ENCODE results near the gene NBPF11.
"Not testable (repeated sequence)": the region's sequence is repeated elsewhere in the genome, so short reads cannot be mapped to it uniquely, and the experiment has no call there.

NBPF11 gene

DNA sequence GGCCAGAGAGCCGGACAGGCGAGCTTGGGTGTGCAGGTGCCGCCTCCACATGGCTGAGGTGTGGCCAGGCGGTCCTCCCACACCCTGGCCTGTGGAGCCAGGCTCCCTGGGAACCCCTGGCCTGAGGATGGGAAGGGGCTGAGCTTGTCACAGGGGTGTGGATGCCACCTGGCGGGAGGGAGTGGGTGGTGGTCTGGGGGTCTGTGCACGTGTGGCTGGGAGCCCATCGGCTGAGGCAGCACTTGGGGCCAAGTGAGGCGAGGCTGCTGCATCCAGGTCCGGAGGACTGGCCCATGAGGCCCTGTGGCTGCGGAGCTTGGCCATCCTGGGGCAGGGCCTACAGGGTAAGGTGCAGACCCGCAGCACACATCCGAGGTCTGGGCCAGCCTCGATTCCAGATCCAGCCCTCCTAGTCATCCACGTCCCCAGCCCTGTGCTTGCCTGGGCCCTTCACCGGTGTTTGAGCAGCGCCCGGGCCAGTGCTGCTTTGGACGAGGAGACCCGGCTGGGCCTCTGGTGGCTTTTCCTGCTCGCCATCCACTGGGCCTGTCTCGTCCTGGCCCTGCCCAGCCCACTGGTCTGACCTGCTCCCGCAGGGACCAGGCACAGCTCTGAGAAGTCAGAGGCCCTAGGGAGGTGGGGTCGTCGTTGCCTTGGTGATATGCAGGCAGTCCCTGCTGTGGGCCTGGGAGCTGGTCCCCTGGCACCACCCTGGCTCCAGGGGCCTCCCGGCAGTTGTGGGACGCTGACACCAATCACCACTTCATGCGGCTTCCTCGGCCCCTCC lies 4.8 kb downstream of the NBPF11 start:
- CTCF ChIA-PET; POLR2A ChIA-PET; DNase-seq (ENCODE audit: low read depth, low spot score); H3K4me3 ChIP-seq (ENCODE audit: low read depth, low read length): not testable (repeated sequence)

DNA sequence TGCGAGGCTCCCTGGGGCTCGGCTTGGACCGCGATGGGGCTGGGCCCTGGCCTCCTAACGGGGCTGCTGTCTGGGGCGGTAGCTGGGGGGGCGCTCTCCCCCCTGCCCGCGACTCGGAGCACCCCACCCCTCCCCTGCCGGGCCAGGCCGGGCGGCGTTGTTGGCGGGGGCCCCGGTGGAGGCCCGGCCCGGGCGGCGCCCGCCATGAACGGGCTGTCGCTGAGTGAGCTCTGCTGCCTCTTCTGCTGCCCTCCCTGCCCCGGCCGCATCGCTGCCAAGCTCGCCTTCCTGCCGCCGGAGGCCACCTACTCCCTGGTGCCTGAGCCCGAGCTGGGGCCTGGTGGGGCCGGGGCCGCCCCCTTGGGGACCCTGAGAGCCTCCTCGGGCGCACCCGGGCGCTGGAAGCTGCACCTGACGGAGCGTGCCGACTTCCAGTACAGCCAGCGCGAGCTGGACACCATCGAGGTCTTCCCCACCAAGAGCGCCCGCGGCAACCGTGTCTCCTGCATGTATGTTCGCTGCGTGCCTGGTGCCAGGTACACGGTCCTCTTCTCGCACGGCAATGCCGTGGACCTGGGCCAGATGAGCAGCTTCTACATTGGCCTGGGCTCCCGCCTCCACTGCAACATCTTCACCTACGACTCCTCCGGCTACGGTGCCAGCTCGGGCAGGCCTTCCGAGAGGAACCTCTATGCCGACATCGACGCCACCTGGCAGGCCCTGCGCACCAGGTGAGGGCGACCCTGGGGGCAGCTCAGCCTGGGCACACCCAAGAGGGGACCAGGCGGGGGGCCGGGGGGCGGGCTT lies 5.7 kb downstream of the NBPF11 start:
- H3K4me3 ChIP-seq (ENCODE audit: low read depth, low read length); POLR2A ChIA-PET; CTCF ChIA-PET; DNase-seq (ENCODE audit: low read depth, low spot score): not testable (repeated sequence)

DNA sequence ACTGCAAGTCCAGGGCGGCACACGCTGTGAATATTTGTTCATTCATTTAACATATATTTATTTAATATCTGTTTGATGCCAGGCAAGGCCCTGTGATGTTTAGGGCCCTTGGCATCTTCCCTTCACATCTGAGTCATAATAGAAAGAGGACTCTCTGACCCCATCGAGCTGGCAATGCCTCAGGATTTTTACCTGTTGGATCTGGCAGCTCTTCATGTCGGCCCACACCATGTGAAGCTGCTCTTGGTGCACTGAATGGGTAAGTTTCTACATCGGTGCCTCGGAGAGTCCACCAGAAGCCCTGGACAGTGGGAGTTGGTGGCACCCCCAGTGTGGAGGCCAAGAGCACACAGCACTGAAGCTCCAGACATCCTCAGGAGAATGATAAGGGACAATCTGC lies 8.9 kb downstream of the NBPF11 start:
- POLR2A ChIA-PET; CTCF ChIA-PET; H3K4me3 ChIP-seq (ENCODE audit: low read depth, low read length); DNase-seq (ENCODE audit: low read depth, low spot score): not testable (repeated sequence)

DNA sequence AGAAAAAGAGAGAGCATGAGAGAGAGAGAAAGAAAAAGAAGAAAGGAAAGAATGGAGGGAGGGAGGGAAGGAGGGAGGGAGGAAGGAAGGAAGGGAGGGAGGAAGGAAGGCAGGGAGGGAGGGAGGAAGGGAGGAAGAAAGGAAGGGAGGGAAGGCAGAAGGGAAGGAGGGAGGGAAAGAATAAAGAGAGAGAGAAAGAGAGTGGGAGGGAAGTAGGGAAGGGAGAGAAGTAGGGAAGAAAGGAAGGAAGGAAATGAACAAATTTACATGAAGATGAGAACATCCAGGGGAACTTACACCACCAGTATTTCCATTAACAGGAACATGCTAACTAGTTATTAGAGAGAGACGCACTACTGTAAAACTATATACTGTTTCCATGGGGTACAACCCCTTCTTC lies 10.1 kb downstream of the NBPF11 start:
- H3K4me3 ChIP-seq (ENCODE audit: low read depth, low read length); CTCF ChIA-PET; POLR2A ChIA-PET; DNase-seq (ENCODE audit: low read depth, low spot score): not testable (repeated sequence)

DNA sequence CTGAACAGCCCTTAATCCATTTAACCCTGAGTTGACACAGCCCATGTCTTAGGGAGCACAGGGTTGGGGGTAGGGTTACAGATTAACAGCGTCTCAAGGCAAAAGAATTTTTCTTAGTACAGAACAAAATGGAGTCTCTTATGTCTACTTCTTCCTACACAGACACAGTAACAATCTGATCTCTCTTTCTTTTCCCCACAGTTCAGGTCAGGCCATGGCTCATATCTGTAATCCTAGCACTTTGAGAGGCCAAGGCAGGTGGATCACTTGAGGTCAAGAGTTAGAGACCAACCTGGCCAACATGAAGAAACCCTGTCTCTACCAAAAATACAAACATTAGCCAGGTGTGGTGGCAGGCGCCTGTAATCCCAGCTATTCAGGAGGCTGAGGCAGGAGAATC lies 13.5 kb downstream of the NBPF11 start:
- POLR2A ChIA-PET; CTCF ChIA-PET; DNase-seq (ENCODE audit: low read depth, low spot score); H3K4me3 ChIP-seq (ENCODE audit: low read depth, low read length): not testable (repeated sequence)

DNA sequence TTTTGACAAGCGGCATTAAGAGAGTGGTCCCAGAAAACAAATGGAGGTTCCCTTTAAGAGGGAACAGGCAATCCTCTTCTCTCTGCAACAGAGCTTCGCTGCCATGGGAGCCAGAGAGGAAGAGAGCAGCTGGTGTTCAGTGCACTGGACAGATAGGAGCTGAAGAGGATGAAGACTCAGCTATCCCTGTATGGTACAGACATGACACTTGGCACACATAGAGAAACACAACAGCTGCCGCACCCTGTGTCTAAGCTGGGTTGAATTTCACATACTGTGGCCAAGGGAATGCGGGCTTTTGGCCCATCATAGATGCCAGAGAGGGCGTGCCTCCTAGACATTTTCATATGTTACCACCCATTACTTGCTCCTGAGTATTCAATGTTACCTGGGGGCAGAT lies 29.7 kb downstream of the NBPF11 start:
- H3K4me3 ChIP-seq (ENCODE audit: low read depth, low read length); CTCF ChIA-PET; DNase-seq (ENCODE audit: low read depth, low spot score); POLR2A ChIA-PET: not testable (repeated sequence)

DNA sequence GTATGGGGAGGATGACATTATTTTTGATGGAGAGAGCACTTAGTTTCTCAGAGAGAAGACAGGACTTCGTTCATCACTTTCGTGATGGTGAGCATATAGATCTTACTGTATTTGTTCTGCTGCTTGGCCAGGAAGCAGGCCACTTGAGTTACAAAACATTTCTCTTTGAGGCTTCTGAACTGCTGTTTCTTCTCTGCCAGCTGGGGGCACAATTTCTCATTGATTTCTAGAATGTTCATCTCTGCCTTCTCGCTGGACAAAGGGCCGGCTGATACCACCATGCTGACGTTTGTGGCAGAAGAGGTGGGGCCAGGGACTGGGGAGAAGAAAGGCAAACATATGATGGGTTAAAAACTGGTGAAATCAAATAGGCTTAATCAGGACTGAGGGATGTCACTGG lies 31.7 kb downstream of the NBPF11 start:
- DNase-seq (ENCODE audit: low read depth, low spot score); POLR2A ChIA-PET; CTCF ChIA-PET; H3K4me3 ChIP-seq (ENCODE audit: low read depth, low read length): not testable (repeated sequence)
- TF ChIP-seq, protein P1, sequence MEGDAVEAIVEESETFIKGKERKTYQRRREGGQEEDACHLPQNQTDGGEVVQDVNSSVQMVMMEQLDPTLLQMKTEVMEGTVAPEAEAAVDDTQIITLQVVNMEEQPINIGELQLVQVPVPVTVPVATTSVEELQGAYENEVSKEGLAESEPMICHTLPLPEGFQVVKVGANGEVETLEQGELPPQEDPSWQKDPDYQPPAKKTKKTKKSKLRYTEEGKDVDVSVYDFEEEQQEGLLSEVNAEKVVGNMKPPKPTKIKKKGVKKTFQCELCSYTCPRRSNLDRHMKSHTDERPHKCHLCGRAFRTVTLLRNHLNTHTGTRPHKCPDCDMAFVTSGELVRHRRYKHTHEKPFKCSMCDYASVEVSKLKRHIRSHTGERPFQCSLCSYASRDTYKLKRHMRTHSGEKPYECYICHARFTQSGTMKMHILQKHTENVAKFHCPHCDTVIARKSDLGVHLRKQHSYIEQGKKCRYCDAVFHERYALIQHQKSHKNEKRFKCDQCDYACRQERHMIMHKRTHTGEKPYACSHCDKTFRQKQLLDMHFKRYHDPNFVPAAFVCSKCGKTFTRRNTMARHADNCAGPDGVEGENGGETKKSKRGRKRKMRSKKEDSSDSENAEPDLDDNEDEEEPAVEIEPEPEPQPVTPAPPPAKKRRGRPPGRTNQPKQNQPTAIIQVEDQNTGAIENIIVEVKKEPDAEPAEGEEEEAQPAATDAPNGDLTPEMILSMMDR (IDR thresholded peaks at IDR 0.05; ENCODE audit: insufficient read depth, low read length, missing control alignments) = peak; percentile 5

DNA sequence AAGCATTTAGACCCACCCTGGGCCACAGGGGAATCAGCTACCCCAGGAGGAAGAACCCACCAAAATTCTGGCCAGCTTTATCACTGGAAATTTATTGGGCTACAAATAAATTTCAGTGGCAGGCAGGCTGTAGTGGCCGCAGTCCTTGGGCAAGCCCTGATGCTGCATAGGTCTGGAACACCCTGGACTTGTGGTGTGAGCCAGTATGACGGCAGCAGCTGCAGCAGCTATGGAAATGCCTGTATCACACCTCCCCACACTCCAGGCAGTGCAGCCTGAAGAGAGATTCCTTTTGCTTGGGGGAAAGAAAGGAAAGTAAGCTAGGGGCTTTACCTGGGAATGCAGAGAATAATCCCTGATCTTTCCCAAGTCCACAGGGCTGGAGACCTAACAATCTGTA lies 56.3 kb downstream of the NBPF11 start:
- POLR2A ChIA-PET, CTCF ChIA-PET: not testable (repeated sequence)

DNA sequence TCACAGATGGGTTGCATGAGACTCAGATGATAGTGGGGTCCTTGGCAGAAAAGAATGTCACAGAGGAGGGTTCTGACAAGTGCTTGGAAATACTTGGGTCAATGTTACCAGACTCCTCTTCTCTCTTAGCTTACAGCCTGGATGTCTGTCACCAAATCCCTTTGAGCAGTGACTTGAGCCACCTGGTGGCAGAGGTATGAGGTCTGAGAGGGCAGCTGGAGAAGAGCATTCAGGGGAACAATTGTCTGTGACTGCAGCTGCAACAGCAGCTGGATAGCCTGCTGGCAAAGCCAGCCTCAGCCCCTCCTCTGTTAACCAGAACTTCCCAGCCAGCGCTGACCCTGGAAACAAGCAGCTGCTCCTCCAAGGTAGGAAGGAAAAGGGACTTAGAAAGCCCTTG lies 65.9 kb downstream of the NBPF11 start:
- POLR2A ChIA-PET; DNase-seq (ENCODE audit: low read depth, low spot score); H3K4me3 ChIP-seq (ENCODE audit: low read depth, low read length); CTCF ChIA-PET: not testable (repeated sequence)

More for the DNA sequence above, 56.3 kb downstream of the NBPF11 start:
- DNase-seq (ENCODE audit: low read depth, low spot score); H3K4me3 ChIP-seq (ENCODE audit: low read depth, low read length): not testable (repeated sequence)

DNA sequence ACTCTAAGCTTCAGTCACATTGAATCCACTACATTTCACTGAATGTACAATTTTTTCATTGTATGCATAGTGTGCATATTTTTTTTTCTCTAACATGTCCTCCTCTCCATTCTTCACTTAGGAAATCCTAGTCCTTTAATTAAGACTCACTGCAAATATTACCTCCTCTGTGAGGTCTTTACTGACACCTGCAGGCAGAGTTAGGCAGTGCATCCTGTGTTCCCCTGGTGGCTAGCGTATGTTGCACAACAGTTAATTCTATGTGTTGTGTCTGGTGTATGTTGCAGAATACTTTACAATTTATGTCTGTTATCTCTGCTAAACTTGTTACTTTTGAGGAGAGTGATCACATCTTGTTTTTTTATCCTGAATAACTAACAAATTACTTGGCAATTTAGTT lies 70.9 kb downstream of the NBPF11 start:
- POLR2A ChIA-PET; CTCF ChIA-PET; DNase-seq (ENCODE audit: low read depth, low spot score); H3K4me3 ChIP-seq (ENCODE audit: low read depth, low read length): not testable (repeated sequence)

DNA sequence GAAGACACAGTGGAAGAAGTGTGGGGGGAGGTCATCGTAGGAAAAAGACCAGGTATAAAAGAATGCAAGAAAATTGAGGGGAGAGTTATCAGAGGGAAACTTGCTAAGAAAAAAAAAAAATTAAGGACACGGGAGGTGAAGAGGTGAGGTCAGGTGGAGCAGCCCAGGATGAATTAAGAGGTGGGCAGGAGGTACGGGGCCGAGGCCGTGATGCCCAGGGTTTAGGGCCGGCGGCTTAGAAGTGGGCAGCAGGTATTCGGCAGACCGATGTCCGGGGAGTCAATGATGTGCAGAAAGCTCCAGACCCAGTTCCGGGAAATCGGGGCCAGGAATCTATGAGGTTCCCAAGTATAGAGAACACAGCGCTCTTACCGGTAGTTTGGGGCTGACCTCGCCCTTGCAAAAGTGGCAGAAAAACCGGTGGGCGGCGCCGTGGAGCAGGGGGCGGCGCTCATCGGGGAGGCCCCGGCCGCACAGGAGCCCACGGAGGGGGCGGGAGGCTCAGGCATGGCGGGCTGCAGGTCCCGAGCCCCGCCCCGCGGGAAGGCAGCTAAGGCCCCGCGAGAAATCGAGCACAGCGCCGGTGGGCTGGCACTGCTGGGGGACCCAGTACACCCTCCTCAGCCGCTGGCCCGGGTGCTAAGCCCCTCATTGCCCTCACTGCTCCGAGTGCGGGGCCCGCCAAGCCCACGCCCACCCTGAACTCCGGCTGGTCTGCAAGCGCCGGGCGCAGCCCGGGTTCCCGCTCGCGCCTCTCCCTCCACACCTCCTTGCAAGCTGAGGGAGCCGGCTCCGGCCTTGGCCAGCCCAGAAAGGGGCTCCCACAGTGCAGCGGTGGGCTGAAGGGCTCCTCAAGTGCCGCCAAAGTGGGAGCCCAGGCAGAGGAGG lies 73.2 kb downstream of the NBPF11 start:
- POLR2A ChIA-PET; DNase-seq (ENCODE audit: low read depth, low spot score); H3K4me3 ChIP-seq (ENCODE audit: low read depth, low read length); CTCF ChIA-PET: not testable (repeated sequence)

DNA sequence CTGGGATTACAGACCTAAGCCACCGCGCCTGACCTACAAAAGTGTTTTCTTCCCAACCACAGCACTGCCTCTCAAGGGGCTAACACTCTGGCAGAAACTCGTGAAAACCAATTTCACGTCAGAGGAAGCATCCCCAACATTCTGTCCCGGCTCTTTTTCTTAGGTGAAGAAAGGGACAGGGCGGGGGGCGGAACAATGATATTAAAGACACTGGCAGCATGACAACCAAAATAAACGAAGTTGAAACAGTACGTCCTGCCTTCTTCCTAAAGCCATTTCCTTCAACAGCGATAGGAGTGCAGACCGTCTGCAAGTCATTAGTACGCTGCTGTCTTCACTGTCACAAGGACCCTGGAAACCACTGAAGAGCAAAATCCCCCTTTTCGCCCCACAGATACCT lies 74.0 kb downstream of the NBPF11 start:
- CTCF ChIA-PET; DNase-seq (ENCODE audit: low read depth, low spot score); H3K4me3 ChIP-seq (ENCODE audit: low read depth, low read length); POLR2A ChIA-PET: not testable (repeated sequence)

DNA sequence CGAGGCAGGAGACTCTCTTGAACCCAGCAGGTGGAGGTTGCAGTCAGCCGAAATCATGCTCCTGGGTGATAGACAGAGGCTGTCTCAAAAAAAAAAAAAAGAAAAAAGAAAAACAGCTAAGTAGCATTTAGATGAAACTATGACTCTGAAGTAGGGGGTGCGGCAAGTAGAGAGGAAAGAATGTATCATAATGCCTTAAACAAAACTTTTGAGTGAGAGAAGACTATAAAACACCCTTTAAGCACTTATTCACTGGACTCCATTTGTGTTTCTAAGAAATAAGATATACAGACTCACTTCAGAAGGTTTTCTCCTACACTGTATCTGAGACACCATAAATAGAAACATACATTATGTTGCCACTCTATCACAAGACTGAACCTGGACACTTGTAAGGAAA lies 74.6 kb downstream of the NBPF11 start:
- POLR2A ChIA-PET; DNase-seq (ENCODE audit: low read depth, low spot score); H3K4me3 ChIP-seq (ENCODE audit: low read depth, low read length); CTCF ChIA-PET: not testable (repeated sequence)

DNA sequence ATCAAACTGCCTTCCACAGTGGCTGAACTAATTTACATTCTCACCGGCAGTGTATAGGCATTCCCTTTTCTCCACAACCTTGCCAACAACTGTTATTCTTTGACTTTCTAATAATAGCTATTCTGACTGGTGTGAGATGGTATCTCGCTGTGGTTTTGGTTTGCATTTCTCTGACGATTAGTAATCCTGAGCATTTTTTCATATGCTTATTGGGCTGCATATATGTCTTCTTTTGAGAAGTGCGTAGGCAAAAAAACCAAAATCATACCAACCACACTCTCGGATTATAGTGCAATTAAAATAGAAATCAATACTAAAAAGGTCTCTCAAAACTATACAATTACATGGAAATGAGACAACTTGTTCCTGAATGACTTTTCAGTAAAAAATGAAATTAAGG lies 78.7 kb downstream of the NBPF11 start:
- CTCF ChIA-PET; DNase-seq (ENCODE audit: low read depth, low spot score); POLR2A ChIA-PET; H3K4me3 ChIP-seq (ENCODE audit: low read depth, low read length): not testable (repeated sequence)

DNA sequence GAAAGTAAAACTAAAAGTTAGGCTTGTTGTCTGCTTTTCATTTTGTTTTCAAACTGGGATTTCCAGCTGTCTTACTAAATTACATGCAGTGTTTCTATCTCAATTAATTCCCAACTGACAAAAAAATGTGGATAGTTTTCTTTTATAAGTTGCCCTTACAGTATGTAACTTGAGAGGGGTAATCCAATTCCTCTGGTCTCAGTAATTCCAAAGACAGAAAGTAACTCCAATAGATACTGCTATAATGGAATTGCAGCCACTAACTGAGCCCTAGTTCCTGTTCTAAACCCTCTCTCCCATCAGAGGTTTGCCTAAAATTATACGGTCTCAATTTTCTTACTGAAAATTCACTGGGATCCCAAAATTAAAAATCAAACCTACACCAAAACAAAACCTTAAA lies 83.5 kb downstream of the NBPF11 start:
- H3K4me3 ChIP-seq (ENCODE audit: low read depth, low read length); DNase-seq (ENCODE audit: low read depth, low spot score); CTCF ChIA-PET; POLR2A ChIA-PET: not testable (repeated sequence)
